HUES64 (cell line): ENCODE measurements around the gene CLASP1.
"Not testable (repeated sequence)": the region's sequence is repeated elsewhere in the genome, so short reads cannot be mapped to it uniquely, and the experiment has no call there.

Source experiments
- H3K27ac ChIP-seq: 2 replicates; pipeline ENCODE4 v1.7.0; 2013; ENCODE audit warnings: low read depth, low read length, inconsistent platforms
- H3K27me3 ChIP-seq: 2 replicates; pipeline ENCODE4 v1.6.1; 2013; ENCODE audit warnings: mild to moderate bottlenecking, low read length; ENCODE audit not compliant: insufficient read depth
- H3K36me3 ChIP-seq: 2 replicates; pipeline ENCODE4 v1.6.1; 2013; ENCODE audit warnings: mild to moderate bottlenecking, low read length; ENCODE audit not compliant: insufficient read depth
- H3K4me1 ChIP-seq: 2 replicates; pipeline ENCODE4 v1.6.1; 2013; ENCODE audit warnings: mild to moderate bottlenecking, low read length, moderate library complexity; ENCODE audit not compliant: insufficient read depth
- H3K4me3 ChIP-seq: 2 replicates; pipeline ENCODE4 v1.5.1; 2013; ENCODE audit warnings: mild to moderate bottlenecking, low read length, moderate library complexity
- H3K9ac ChIP-seq: 2 replicates; pipeline ENCODE4 v1.6.1; 2013; ENCODE audit warnings: mild to moderate bottlenecking, low read depth, low read length
- H3K9me3 ChIP-seq: 2 replicates; pipeline ENCODE4 v1.6.1; 2013; ENCODE audit warnings: low read depth, low read length; ENCODE audit not compliant: insufficient read depth
- WGBS: fragments of 150-250, 120-280 bp; methylation state at CpG from one replicate; pipeline ENCODE4 v1.1.7; 2013; ENCODE audit warnings: missing lambda C conversion rate; 5-methylcytosine and 5-hydroxymethylcytosine counted together

Gene CLASP1

DNA sequence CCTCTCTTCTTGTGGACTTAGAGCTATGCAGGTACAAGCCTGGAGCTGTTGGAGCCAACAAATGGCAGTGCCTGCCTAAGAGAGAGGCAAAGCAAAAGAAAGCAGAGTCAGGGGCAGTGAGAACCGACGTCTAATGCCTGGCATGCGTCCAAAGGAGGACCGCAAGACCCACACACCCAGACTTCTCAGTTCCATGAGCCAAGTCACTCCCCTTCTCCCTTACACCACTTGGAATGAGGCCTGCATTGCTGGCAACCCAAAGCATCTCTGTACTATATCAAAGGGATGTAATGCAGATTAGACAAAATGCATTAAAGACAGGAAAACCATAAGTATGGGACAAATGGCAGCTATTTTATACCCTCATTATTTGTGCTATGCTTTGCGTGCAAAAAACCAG is 168.4 kb downstream of the CLASP1 start:
- Histone ChIP-seq H3K9me3 (no peaks in the 10 kb centered on the region), H3K9ac (no peak overlapping the region), H3K27me3 (no peaks in the 10 kb centered on the region), H3K4me3 (no peak overlapping the region), H3K36me3 (no peaks in the 10 kb centered on the region), H3K27ac (no peak overlapping the region), H3K4me1 (peaks cover 36% of the 10 kb centered on the region)
- 82% methylated on average over 4 of the region's 5 CpGs for WGBS

DNA sequence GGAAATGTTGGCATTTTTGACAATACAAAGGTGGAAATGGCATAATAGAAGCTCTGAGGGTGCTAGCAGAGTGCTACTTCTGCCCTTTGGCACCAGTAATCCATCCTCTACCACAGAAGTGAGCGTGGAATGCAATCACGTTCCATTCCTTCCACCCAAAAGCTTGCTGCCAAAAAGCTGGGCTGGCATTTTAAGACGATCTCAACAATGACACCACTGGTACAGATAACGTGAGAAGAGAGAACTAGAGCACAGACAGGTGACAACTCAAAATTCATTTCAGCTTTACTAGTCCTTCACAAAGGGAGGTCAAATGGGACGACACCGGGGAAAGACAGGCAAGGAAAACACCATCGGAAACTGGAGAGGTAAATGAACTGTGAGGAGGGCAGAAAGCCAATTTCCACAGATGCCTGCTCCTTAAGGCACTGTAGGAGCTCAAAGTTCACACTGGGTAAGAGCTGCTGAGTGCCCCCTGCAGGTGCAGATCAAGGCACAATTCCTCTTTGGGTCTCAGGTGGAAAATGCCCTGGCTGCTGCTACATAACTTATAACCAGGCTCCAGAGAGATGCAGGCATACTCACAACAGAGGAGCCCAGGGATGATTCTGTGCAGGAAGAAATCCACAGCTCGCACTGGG is 169.3 kb downstream of the CLASP1 start:
- Histone ChIP-seq H3K36me3 (no peaks in the 10 kb centered on the region), H3K9me3 (no peaks in the 10 kb centered on the region), H3K4me1 (peaks cover 39% of the 10 kb centered on the region), H3K27ac (no peak overlapping the region), H3K4me3 (no peak overlapping the region), H3K9ac (no peak overlapping the region), H3K27me3 (no peaks in the 10 kb centered on the region)
- WGBS: 88% methylated on average over 8 of the region's 8 CpGs

DNA sequence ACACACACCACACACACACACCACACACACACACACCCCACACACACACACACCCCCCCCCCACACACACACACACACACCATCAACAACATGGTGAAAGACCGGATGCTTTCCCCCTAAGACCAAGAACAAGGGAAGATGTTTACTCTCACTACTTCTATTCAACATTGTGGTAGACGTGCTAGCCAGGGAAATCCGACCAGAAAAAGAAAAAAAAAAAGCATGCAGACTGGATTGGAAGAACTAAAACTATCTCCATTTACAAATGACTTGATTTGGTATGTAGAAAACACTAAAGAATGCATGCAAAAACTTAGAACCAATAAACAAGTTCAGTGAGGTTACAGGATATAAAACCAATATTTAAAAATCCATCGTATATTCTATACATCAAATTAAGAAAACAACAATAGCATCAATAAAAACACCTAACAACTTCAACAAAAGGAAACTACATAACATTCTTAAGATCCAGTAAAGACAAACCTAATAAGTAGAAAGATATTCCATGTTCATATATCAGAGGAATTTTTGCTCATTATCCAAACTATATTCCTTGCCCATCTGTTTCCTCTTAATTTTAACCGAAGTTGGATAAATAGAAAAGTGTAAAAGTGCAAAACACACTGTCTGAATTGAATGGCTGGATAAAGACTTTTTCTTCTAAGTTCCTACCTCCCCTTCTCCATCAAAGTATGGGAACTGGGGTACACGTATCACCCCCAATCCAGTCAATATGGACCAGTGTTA is 170.1 kb downstream of the CLASP1 start:
- Histone ChIP-seq H3K4me1 (peaks cover 43% of the 10 kb centered on the region), H3K36me3 (no peaks in the 10 kb centered on the region), H3K4me3 (no peak overlapping the region), H3K27ac (no peak overlapping the region), H3K9ac (no peak overlapping the region), H3K9me3 (no peaks in the 10 kb centered on the region), H3K27me3 (no peaks in the 10 kb centered on the region)
- 95% methylated on average over 3 of the region's 6 CpGs for WGBS

DNA sequence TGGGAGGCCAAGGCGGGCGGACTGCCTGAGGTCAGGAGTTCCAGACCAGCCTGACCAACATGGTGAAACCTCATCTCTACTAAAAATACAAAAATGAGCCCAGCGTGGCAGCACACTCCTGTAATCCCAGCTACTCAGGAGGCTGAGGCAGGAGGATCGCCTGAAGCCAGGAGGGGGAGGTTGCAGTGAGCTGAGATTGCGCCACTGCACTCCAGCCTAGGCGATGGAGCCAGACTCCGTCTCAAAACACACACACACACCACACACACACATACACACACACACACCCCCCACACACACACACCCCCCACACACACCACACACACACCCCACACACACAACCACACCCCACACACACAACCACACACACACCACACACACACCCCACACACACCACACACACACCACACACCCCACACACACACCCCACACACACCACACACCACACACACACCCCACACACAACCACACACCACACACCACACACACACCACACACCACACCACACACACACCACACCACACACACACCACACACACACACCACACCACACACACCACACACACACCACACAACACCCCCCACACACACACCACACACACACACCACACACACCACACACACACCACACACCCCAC is 170.8 kb downstream of the CLASP1 start:
- not testable (repeated sequence) for H3K36me3 ChIP-seq, H3K4me3 ChIP-seq, H3K9me3 ChIP-seq, H3K9ac ChIP-seq, H3K27ac ChIP-seq, H3K27me3 ChIP-seq
- WGBS: 89% methylated on average over 5 of the region's 7 CpGs
- H3K4me1 ChIP-seq: peaks cover 43% of the 10 kb centered on the region

DNA sequence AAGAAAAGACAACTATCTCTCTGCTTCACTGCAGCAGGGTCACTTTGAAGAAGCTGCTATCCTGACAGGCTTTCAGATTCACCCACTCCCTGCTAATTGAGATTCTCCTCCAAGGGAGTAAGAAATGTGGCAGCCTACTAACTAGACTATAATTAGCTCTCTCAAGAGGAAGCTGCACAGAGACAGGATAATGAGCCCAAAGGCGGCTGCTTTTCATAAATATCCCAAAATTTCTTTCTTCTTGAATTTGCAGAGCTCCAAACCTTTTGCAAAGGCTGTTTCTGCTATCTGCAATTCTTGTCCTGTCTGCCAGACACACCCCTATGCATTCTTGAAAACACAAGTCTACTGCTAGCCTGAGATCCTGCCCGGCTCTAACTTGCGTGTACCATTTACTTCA is 172.6 kb downstream of the CLASP1 start:
- H3K4me1 ChIP-seq: peaks cover 60% of the 10 kb centered on the region
- no peaks in the 10 kb centered on the region for H3K9me3 ChIP-seq
- no peak overlapping the region; the same call in 1 of the 2 replicates for H3K27ac ChIP-seq
- no peak overlapping the region for H3K9ac ChIP-seq
- H3K36me3 ChIP-seq: no peaks in the 10 kb centered on the region
- WGBS: 85% methylated on average over 3 of the region's 3 CpGs
- H3K4me3 ChIP-seq: no peak overlapping the region
- H3K27me3 ChIP-seq: no peaks in the 10 kb centered on the region

DNA sequence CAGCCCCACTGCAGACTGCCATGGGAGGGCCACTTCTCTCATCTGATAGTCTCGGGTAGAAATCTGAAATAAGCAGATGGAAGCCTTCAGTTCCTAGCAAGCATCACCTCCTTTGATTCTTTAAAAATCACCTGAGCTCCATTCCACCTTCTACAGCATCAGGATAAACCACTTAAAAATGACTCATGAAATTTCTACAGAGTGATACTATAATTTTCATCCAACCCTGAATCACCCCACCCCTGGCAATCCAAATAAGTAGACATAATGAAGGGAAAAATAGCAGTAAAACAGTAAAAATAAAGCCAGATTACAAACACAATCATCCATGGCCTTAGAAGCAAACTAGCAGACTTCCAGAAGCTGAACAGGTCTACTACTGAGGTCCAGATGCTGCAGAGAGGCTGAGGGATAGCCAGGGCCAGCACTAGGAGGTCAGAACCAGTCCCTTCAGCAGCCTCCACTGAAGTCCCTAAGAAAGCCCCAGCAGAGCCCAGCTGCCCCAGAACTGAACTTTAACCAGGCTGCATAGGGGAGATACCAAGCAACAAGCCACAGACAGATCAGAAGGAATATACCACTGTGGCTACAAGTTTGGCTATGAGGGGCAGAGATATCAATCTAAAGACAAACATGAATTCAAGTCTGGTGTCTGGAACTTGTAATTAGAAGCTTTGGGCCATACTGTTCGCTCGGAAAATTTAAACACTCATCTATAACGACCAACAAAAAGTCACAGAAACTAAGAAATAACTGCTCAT is 173.3 kb downstream of the CLASP1 start:
- 89% methylated on average over 4 of the region's 4 CpGs for WGBS
- Histone ChIP-seq H3K4me1 (peaks cover 67% of the 10 kb centered on the region), H3K27ac (no peak overlapping the region), H3K9me3 (no peaks in the 10 kb centered on the region), H3K9ac (no peak overlapping the region), H3K27me3 (no peaks in the 10 kb centered on the region), H3K4me3 (no peak overlapping the region), H3K36me3 (no peaks in the 10 kb centered on the region)

DNA sequence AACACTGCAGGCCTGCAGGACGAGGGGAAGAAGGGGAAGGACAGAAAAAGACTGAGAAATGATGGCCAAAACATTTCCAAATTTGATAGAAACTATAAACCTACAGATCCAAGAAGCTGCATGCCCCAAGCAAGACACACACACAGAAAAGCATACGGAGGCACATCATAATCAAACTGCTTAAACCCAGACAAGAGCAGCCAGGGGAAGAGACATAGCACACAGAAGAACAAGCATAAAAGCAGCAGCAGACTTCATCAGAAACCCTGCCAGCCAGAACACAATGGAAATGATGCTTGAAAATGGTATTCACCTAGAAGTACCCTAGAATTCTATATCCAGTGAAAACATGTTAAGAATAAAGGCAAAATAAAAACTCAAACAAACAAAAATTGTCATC is 175.8 kb downstream of the CLASP1 start:
- no peak overlapping the region for H3K27ac ChIP-seq
- no peak overlapping the region for H3K4me3 ChIP-seq
- 86% methylated on average over 1 of the region's 2 CpGs for WGBS
- peaks cover 20% of the 10 kb centered on the region for H3K36me3 ChIP-seq
- H3K4me1 ChIP-seq: peaks cover 52% of the 10 kb centered on the region
- H3K9ac ChIP-seq: no peak overlapping the region
- H3K27me3 ChIP-seq: no peaks in the 10 kb centered on the region
- no peaks in the 10 kb centered on the region for H3K9me3 ChIP-seq

DNA sequence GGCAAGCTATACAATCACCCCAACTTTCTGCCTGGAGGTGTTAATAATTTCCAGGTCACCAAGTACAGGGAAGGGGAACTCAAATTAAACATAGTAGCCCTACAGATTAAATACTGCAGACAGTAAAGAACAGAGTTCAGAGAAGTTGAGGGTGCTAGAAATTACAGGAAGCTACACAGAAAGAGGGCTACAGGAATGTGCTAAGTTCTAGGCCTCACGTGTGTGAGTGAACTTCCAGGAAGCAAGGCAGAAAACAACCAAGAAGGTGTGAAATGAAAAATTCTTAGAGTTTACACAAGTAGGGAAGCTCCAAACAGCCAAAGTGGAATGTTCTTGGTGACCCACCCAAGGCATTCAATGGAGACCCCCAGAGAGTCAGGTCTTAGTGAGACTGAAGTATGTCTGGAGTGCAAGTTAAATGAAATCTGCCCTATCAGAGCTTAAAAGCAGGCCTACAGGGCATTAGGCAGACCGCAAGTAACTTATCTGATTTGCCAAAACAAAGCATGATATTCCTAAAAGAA is 176.7 kb downstream of the CLASP1 start:
- H3K9ac ChIP-seq: peak overlapping the region; percentile 46; the same call in 1 of the 2 replicates
- peaks cover 52% of the 10 kb centered on the region for H3K4me1 ChIP-seq
- WGBS: 72% methylated on average over 2 of the region's 2 CpGs
- peaks cover 30% of the 10 kb centered on the region for H3K36me3 ChIP-seq
- H3K4me3 ChIP-seq: no peak overlapping the region
- H3K27ac ChIP-seq: peak overlapping the region; percentile 22; the same call in 1 of the 2 replicates
- no peaks in the 10 kb centered on the region for H3K9me3 ChIP-seq
- no peaks in the 10 kb centered on the region for H3K27me3 ChIP-seq

DNA sequence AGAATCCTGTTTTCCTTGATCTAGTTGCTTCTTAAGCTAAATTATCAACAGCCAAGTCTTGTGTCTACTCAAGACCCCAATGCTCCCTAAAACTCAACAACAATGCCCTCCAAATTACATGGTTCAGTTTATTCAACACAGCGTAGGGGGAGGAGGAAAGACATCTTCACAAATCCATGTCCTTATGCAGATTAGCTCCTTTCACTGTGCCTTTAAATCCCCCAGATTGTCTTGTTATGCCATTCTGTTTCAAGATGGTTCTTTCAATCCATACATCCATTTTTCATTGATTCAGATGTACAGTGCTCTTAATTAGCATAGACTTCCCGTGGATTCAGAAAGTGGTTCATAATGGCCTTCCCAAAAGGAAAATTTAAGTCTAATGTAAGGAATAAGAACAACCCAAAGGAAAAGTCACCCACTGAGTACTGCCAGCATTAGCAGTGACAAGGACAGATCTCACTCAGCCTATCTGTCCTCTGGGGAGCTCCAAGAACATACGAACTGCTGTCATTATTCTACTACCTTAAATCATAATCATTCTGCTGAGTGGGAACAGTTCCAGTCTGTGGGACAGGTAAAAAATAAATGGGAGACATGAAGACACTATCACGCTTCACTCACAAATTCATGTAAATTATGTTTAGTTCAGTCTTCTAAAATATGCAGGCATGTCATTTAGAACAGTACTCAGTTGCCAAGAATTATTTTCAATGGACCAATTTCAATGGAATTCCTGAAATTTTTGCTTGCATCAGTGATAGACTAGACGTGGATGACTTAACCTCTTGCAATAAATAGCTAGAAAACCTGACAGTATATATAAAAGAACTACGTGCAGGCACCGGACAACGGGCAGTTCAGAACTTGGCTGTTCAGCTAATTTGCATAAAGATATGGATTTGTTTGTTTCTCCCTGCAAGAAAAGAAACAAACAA is 177.5 kb downstream of the CLASP1 start:
- H3K4me1 ChIP-seq: peaks cover 44% of the 10 kb centered on the region
- H3K9me3 ChIP-seq: no peaks in the 10 kb centered on the region
- H3K36me3 ChIP-seq: peaks cover 37% of the 10 kb centered on the region
- H3K4me3 ChIP-seq: no peak overlapping the region
- H3K27me3 ChIP-seq: no peaks in the 10 kb centered on the region
- 91% methylated on average over 8 of the region's 8 CpGs for WGBS
- no peak overlapping the region for H3K9ac ChIP-seq
- H3K27ac ChIP-seq: peak overlapping the region; percentile 46; the same call in 1 of the 2 replicates

DNA sequence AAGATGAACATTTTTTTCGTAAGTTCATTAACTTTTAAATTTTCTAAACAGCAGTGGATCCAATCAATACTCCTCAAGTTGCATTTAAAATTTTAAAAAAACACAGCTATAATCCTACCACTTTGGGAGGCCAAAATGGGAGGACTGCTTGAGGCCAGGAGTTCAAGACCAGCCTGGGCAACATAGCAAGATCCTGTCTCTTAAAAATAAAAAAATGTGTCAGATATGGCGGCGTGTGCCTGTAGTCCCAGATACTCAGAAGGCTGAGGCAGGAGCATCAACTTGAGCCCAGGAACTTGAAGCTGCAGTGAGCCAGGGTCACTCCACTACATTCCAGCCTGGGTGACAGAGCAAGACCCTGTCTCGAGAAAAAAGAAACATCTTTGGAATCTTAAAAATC is 178.3 kb downstream of the CLASP1 start:
- Histone ChIP-seq H3K36me3 (peaks cover 45% of the 10 kb centered on the region), H3K4me1 (peaks cover 37% of the 10 kb centered on the region), H3K9ac (no peak overlapping the region), H3K9me3 (no peaks in the 10 kb centered on the region), H3K4me3 (no peak overlapping the region), H3K27me3 (no peaks in the 10 kb centered on the region), H3K27ac (peak overlapping the region; percentile 9; the same call in 1 of the 2 replicates)
- 95% methylated on average over 4 of the region's 4 CpGs for WGBS
